Stomach (tissue), 4 donors: ENCODE data around the gene ZSCAN20.

Experiments used
- POLR2A ChIP-seq, 4 donors: fragments of 450-650 bp; IDR thresholded peaks; one replicate each; pipeline ENCODE4 v1.6.1; 2016; ENCODE audit warnings: antibody characterized with exemption in 4 of 4, control low read depth in 2 of 4, mild to moderate bottlenecking in 1 of 4, moderate library complexity in 1 of 4
- POLR2AphosphoS5 ChIP-seq, 3 donors: sonication (generic); formaldehyde crosslinking; IDR thresholded peaks; one replicate each; pipeline ENCODE4 v1.6.1; 2016; ENCODE audit warnings: antibody characterized with exemption in 3 of 3
- TF ChIP-seq, protein P1 (sequence below), 7 experiments: fragments of 450-650 bp in 4 of 7; fragments of 200-600 bp in 3 of 7; sonication (generic) in 3 of 7; IDR thresholded peaks; one replicate each; pipeline ENCODE4 v1.5.1; 2016 to 2019; ENCODE audit warnings: antibody characterized with exemption in 7 of 7, control low read depth in 2 of 7, mild to moderate bottlenecking in 1 of 7

DNA sequence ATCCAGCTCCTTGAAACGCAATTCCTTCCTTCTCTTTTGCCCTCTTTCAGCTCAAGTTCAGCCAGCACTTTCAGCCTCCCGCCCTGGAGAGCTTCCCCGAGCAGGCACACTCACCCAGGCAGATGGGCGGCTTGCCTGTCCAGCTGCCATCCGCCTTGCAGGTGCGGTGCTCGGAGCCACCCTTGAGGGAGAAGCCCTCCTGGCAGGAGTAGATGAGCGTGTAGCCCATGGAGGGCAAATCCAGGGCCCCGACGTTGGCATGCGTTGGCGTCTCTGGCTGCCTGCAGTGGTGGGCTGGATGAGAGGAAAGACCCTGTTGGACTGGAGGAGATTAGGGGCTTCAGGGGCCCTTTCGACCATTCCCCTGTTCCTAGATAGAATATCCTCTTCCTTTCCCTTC lies 60.5 kb downstream of the ZSCAN20 start:
- TF ChIP-seq, protein P1, sequence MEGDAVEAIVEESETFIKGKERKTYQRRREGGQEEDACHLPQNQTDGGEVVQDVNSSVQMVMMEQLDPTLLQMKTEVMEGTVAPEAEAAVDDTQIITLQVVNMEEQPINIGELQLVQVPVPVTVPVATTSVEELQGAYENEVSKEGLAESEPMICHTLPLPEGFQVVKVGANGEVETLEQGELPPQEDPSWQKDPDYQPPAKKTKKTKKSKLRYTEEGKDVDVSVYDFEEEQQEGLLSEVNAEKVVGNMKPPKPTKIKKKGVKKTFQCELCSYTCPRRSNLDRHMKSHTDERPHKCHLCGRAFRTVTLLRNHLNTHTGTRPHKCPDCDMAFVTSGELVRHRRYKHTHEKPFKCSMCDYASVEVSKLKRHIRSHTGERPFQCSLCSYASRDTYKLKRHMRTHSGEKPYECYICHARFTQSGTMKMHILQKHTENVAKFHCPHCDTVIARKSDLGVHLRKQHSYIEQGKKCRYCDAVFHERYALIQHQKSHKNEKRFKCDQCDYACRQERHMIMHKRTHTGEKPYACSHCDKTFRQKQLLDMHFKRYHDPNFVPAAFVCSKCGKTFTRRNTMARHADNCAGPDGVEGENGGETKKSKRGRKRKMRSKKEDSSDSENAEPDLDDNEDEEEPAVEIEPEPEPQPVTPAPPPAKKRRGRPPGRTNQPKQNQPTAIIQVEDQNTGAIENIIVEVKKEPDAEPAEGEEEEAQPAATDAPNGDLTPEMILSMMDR (IDR thresholded peaks at IDR 0.05) = no peak
- TF ChIP-seq POLR2AphosphoS5 (IDR thresholded peaks at IDR 0.05) = no peak
- TF ChIP-seq POLR2A (IDR thresholded peaks at IDR 0.05) = no peak
